Measurements from ENCODE around the gene NIPA2. TPM values are rescaled to one million over a fixed set of nuclear protein-coding genes. Genes with fewer than 3 reads are reported as not detected.

NIPA2 gene
- polyA plus RNA-seq, 12 donors: 30.3 to 50.1 (median 43.4) TPM; not detected in 1

- DNase-seq: no peak
These were observed 35.4 kb downstream of the NIPA2 start for GRCh38 chr15:22873841-22874240.

GRCh38 chr15:22874256-22874655 is 35.8 kb downstream of the NIPA2 start:
- DNase-seq: no peak

GRCh38 chr15:22874966-22875365 is 36.5 kb downstream of the NIPA2 start:
- no peak for DNase-seq

- DNase-seq: no peak
These were observed 38.7 kb downstream of the NIPA2 start for GRCh38 chr15:22877117-22877516.

GRCh38 chr15:22877607-22878006 is 39.1 kb downstream of the NIPA2 start:
- no peak for DNase-seq

GRCh38 chr15:22878103-22878502 is 39.6 kb downstream of the NIPA2 start:
- no peak for DNase-seq

GRCh38 chr15:22880068-22880980 is 41.9 kb downstream of the NIPA2 start:
- no peak for DNase-seq

- no peak for DNase-seq
These were observed 42.7 kb downstream of the NIPA2 start for GRCh38 chr15:22880981-22881738.

- no peak for DNase-seq
These were observed 43.4 kb downstream of the NIPA2 start for GRCh38 chr15:22881739-22882440.

- DNase-seq: no peak
These were observed 44.7 kb downstream of the NIPA2 start for GRCh38 chr15:22883196-22883595.

GRCh38 chr15:22884344-22884743 is 45.9 kb downstream of the NIPA2 start:
- DNase-seq: no peak

GRCh38 chr15:22885120-22885519 is 46.7 kb downstream of the NIPA2 start:
- no peak for DNase-seq

- DNase-seq: peak; percentile 15
These were observed 48.9 kb downstream of the NIPA2 start for GRCh38 chr15:22887157-22887951.

- DNase-seq: no peak
These were observed 49.8 kb downstream of the NIPA2 start for GRCh38 chr15:22888120-22888859.

- DNase-seq: no peak
These were observed 50.8 kb downstream of the NIPA2 start for GRCh38 chr15:22889146-22889818.

GRCh38 chr15:22890296-22890695 is 51.8 kb downstream of the NIPA2 start:
- no peak for DNase-seq

GRCh38 chr15:22891426-22892210 is 53.2 kb downstream of the NIPA2 start:
- no peak for DNase-seq

- no peak for DNase-seq
These were observed 53.9 kb downstream of the NIPA2 start for GRCh38 chr15:22892333-22892732.

- no peak for DNase-seq
These were observed 54.6 kb downstream of the NIPA2 start for GRCh38 chr15:22893081-22893480.
